Sigmoid colon (tissue), 7 donors: ENCODE data around the gene MIER1. TPM values are rescaled to one million over a fixed set of nuclear protein-coding genes. Genes with fewer than 3 reads are reported as not detected.
A peak's percentile ranks its signal among the peaks of the same experiment; 100 is the strongest.

ENCODE experiments used
- DNase-seq: peaks from one replicate; pipeline ENCODE4 v3.0.0-alpha.2; 2019
- H3K27ac ChIP-seq, 4 donors: fragments of 200-600 bp; sonication (generic); one replicate each; pipeline ENCODE4 v1.5.1; 2016 to 2019; ENCODE audit warnings: mild to moderate bottlenecking in 1 of 4
- H3K27me3 ChIP-seq, 3 donors: fragments of 200-600 bp; sonication (generic); one replicate each; pipeline ENCODE4 v1.5.1; 2019; ENCODE audit warnings: mild to moderate bottlenecking in 1 of 3
- H3K36me3 ChIP-seq, 4 donors: fragments of 200-600 bp; sonication (generic); one replicate each; pipeline ENCODE4 v1.5.1; 2016 to 2019
- H3K4me1 ChIP-seq, 4 donors: fragments of 200-600 bp; sonication (generic); one replicate each; pipeline ENCODE4 v1.5.1; 2017 to 2019
- H3K4me3 ChIP-seq, 4 donors: fragments of 200-600 bp; sonication (generic); one replicate each; pipeline ENCODE4 v1.5.1; 2017 to 2019; ENCODE audit warnings: mild to moderate bottlenecking in 2 of 4, moderate library complexity in 1 of 4
- H3K9me3 ChIP-seq, 4 donors: fragments of 200-600 bp in 3 of 4; sonication (generic) in 3 of 4; one replicate each; pipeline versions ENCODE4 v1.5.1 to v1.6.1; 2013 to 2019
- CTCF ChIP-seq, 4 experiments: fragments of 450-650 bp in 3 of 4; fragments of 200-600 bp in 1 of 4; IDR thresholded peaks; one replicate each; pipeline ENCODE4 v1.5.1; 2016 to 2019; ENCODE audit warnings: antibody characterized with exemption in 4 of 4, mild to moderate bottlenecking in 3 of 4, moderate library complexity in 2 of 4
- EP300 ChIP-seq, 4 donors: sonication (generic); formaldehyde crosslinking; IDR thresholded peaks; one replicate each; pipeline ENCODE4 v1.6.1; 2017; ENCODE audit warnings: antibody characterized with exemption in 4 of 4
- POLR2A ChIP-seq, 2 donors: fragments of 450-650 bp; IDR thresholded peaks; one replicate each; pipeline ENCODE4 v1.6.1; 2016; ENCODE audit warnings: antibody characterized with exemption in 2 of 2, mild to moderate bottlenecking in 2 of 2, moderate library complexity in 2 of 2
- POLR2AphosphoS5 ChIP-seq, 4 donors: sonication (generic); formaldehyde crosslinking; IDR thresholded peaks; one replicate each; pipeline ENCODE4 v1.6.1; 2017; ENCODE audit warnings: antibody characterized with exemption in 4 of 4
- WGBS, 2 donors: extraction: QIAGEN DNeasy Blood & Tissue Kit; methylation state at CpG; one replicate each; pipeline ENCODE4 v1.1.7; 2013; 5-methylcytosine and 5-hydroxymethylcytosine counted together
- intact Hi-C: fragments of 100-400 bp; cut with DNase I; formaldehyde crosslinking; loops from one replicate; pipeline ENCODE4 v1.15.1; 2023
- polyA plus RNA-seq, 3 donors: library from polyadenylated mRNA; stranded (reverse); fragments of 200-250 nt; gene quantifications; one replicate each; pipeline ENCODE4 v1.2.3, GENCODE V29; 2013
- total RNA-seq, 4 donors: library from RNA; depleted of rRNA; stranded (reverse); fragments of >200 nt; gene quantifications; one replicate each; pipeline ENCODE4 v1.1.0, GENCODE V29; 2016
- donor health status: healthy with polysubstance abuse.
- donor health status: Bipolar disorder and iron deficiency.
- donor health status: healthy.

The MIER1 gene
- total and polyA plus RNA-seq, 7 donors = 21.1 to 65.6 (median 53.2) TPM

DNA sequence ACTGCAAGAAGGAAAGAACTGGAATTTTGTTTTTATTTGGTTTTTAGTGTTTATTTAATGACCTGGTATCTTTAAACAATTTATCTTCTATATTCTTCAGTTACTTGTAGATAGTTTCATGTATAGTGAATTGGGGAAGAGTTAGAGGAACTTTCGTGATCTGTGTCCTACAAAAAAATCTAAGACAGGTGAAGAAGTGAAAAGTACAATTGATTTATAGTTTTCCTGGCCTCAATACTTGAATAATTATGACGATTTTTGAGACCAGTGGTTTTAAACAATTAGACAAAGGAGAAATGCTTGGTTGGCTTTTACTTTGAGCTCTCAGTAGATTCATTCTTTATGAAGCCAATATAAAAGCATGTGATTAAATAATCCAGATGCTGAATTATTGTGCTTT is 7.5 kb downstream of the MIER1 start:
- Histone ChIP-seq H3K27ac (peak overlapping the region in 2 of 4 donors; percentile 1 to 96), H3K4me3 (no peak overlapping the region), H3K9me3 (no peaks in the 10 kb centered on the region), H3K36me3 (peaks cover 0 to 3% (median 0%) of the 10 kb centered on the region in 4 donors), H3K4me1 (peaks cover 0 to 50% (median 43%) of the 10 kb centered on the region in 4 donors), H3K27me3 (no peaks in the 10 kb centered on the region)
- TF ChIP-seq EP300 (IDR thresholded peaks at IDR 0.05) (no peak), CTCF (IDR thresholded peaks at IDR 0.05) (no peak), POLR2A (IDR thresholded peaks at IDR 0.05) (no peak), POLR2AphosphoS5 (IDR thresholded peaks at IDR 0.05) (no peak)
- DNase-seq = no peak
- intact Hi-C loops = loop anchor here (5.0 kb wide), 1 partner anchor 50 kb away; no protein-coding TSS in a partner anchor
- WGBS, 2 donors = 20 to 42% methylated on average over 2 of the region's 2 CpGs

DNA sequence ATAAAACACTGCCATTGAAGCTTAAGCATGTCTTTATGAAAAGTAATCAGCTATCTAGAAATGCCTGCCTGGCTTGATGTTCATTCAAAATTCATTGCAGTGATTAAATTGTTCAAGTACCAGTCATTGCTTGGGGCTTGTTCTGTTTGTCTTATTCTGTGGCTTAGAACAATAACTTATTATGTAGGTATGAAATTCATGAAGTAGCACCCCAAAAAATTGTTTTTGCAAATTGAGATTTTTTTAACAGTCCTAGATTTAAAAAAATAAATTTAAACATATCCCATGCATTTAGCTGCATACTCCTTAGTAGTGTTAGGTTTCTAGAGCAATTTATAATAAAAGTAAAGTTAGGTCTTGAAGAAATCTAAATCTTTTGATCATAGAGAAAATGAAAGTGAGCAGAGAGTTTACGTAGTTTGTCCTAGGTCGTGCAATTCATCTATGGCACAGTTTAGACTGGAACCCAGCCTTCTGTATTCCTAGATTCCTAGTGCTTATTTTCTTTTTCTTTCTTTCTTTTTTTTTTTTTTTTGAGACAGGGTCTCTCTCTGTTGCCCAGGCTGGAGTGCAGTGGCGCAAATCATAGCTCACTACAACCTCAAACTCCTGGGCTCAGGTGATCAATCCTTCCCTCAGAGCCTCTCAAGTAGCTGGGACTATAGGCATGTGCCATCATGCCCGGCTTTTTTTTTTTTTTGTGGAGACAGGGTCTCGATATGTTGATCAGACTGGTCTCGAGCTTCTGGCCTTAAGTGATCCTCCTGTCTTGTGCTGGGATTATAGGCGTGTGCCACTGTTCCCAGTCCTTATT is 9.3 kb downstream of the MIER1 start:
- Histone ChIP-seq H3K4me3 (peak overlapping the region in 1 of 4 donors; percentile 24), H3K27ac (peak overlapping the region in 3 of 4 donors; percentile 5 to 32 (median 11)), H3K4me1 (peaks cover 0 to 67% (median 45%) of the 10 kb centered on the region in 4 donors), H3K36me3 (no peaks in the 10 kb centered on the region), H3K27me3 (no peaks in the 10 kb centered on the region), H3K9me3 (no peaks in the 10 kb centered on the region)
- WGBS, 2 donors = 23 to 56% methylated on average over 7 of the region's 7 CpGs
- DNase-seq = no peak
- intact Hi-C loops = loop anchor here (5.0 kb wide), 1 partner anchor 48 kb away; no protein-coding TSS in a partner anchor
- TF ChIP-seq POLR2AphosphoS5 (IDR thresholded peaks at IDR 0.05) = no peak
- TF ChIP-seq POLR2A (IDR thresholded peaks at IDR 0.05) = no peak
- TF ChIP-seq EP300 (IDR thresholded peaks at IDR 0.05) = no peak
- no peak for TF ChIP-seq CTCF (IDR thresholded peaks at IDR 0.05)

DNA sequence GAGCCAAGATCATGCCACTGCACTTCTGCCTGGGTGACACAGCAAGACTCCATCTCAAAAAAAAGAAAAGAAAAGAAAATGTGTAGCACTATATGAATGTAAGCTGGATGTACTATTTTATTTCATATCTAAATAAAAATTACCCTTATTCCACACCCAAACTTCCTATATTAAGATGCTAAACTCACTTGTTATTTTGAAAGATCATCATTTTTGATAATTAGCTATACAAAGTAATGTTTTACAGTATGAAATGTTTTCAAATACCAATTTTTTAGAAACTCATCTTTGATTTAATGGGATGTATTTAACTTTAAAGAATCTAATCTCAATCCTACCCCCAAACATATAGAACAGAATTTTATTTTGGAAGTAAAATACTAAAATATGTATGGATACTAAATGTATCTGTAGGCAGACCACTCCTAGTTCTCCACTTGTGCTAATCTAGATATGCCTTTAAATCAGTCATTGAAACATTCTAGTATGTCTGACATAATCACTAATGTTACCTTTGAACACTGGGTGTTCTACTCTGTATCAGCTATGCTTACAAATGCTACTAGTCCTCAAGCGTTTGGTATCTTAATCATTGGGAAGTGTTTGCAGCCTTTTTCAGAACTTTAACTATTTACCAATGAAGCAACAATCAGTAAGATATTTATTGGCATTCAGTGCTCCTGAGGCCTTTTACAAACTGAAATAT is 12.9 kb downstream of the MIER1 start:
- no peak for DNase-seq
- Histone ChIP-seq H3K4me3 (no peak overlapping the region), H3K27ac (no peak overlapping the region), H3K9me3 (no peaks in the 10 kb centered on the region), H3K27me3 (no peaks in the 10 kb centered on the region), H3K4me1 (peaks cover 0 to 53% (median 22%) of the 10 kb centered on the region in 4 donors), H3K36me3 (no peaks in the 10 kb centered on the region)
- TF ChIP-seq EP300 (IDR thresholded peaks at IDR 0.05) (no peak), POLR2A (IDR thresholded peaks at IDR 0.05) (no peak), POLR2AphosphoS5 (IDR thresholded peaks at IDR 0.05) (no peak), CTCF (IDR thresholded peaks at IDR 0.05) (no peak)
- 0 to 2% methylated on average over 1 of the region's 1 CpG for WGBS, 2 donors
- intact Hi-C loops = no loop called here

DNA sequence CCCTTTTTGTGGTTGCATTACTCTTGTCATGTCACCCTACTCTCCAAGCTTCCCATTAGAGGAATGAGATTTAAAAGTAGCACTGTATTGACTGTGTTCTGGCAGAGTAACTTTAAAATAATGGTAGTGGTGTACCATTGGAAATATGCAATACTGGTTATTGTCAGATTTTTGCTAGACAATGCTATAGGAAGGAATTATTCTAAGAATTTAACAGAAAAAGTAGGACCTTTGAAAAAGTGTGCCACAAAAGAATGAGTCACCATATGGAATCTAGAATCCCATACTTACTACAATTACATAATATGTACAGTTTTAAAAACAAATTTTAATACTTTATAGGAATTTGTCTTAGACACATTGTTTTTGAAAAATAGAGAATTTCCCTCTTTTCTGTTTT is 13.8 kb downstream of the MIER1 start:
- Histone ChIP-seq H3K4me3 (no peak overlapping the region), H3K27ac (no peak overlapping the region), H3K36me3 (no peaks in the 10 kb centered on the region), H3K9me3 (no peaks in the 10 kb centered on the region), H3K4me1 (peaks cover 0 to 47% (median 14%) of the 10 kb centered on the region in 4 donors), H3K27me3 (no peaks in the 10 kb centered on the region)
- no peak for TF ChIP-seq CTCF (IDR thresholded peaks at IDR 0.05)
- no peak for TF ChIP-seq EP300 (IDR thresholded peaks at IDR 0.05)
- no peak for TF ChIP-seq POLR2AphosphoS5 (IDR thresholded peaks at IDR 0.05)
- no peak for TF ChIP-seq POLR2A (IDR thresholded peaks at IDR 0.05)
- no peak for DNase-seq
- intact Hi-C loops = no loop called here
